A673 (cell line): ENCODE measurements around the gene EPS15. TPM values are rescaled to one million over a fixed set of nuclear protein-coding genes. Genes with fewer than 3 reads are reported as not detected.

Experiments
- BruUV-seq: library from RNA; stranded (reverse); fragments of 400-500 nt; replicated peaks from 2 replicates; lab custom pipeline; 2021; lab: Mats Ljungman, UMichigan
- CTCF ChIA-PET: fragments of 300-600 bp; sonication (Branson Sonifier 250); formaldehyde crosslinking; loops from one replicate; lab custom pipeline; 2022; ENCODE audit warnings: antibody characterized with exemption; lab: Charles Lee
- POLR2A ChIA-PET: fragments of 300-600 bp; sonication (Branson Sonifier 250); formaldehyde crosslinking; loops from one replicate; lab custom pipeline; 2022; ENCODE audit warnings: antibody characterized with exemption; ENCODE audit not compliant: low non-redundant PET; lab: Charles Lee
- DNase-seq: peaks from one replicate; pipeline ENCODE4 v3.0.0-alpha.2; 2015; ENCODE audit warnings: low spot score
- H3K27ac ChIP-seq: fragments of 200-600 bp; sonication (generic); 2 replicates; pipeline ENCODE4 v1.5.1; 2016; ENCODE audit warnings: mixed run types, low read depth, mild to moderate bottlenecking, mixed read lengths, antibody characterized with exemption, low read length; ENCODE audit not compliant: poor library complexity, severe bottlenecking
- H3K27me3 ChIP-seq: fragments of 200-600 bp; sonication (generic); replicated peaks from 2 replicates; pipeline ENCODE4 v1.6.1; 2017; ENCODE audit warnings: mixed run types, low read depth, mild to moderate bottlenecking, mixed read lengths, antibody characterized with exemption, low read length; ENCODE audit not compliant: insufficient read depth, poor library complexity
- H3K36me3 ChIP-seq: fragments of 200-600 bp; sonication (generic); 2 replicates; pipeline ENCODE4 v1.6.1; 2016; ENCODE audit warnings: mixed run types, mild to moderate bottlenecking, mixed read lengths, antibody characterized with exemption, low read length; ENCODE audit not compliant: insufficient read depth, poor library complexity, severe bottlenecking
- H3K4me1 ChIP-seq: fragments of 200-600 bp; sonication (generic); 2 replicates; pipeline ENCODE4 v1.6.1; 2017; ENCODE audit warnings: mixed run types, mild to moderate bottlenecking, mixed read lengths, antibody characterized with exemption, low read length; ENCODE audit not compliant: insufficient read depth, poor library complexity, severe bottlenecking
- H3K4me3 ChIP-seq: fragments of 200-600 bp; sonication (generic); 2 replicates; pipeline ENCODE4 v1.5.1; 2016; ENCODE audit warnings: low read depth, mixed run types, mild to moderate bottlenecking, mixed read lengths, low read length; ENCODE audit not compliant: poor library complexity, severe bottlenecking
- H3K9me3 ChIP-seq: fragments of 200-600 bp; sonication (generic); 2 replicates; pipeline ENCODE4 v1.6.1; 2016; ENCODE audit warnings: mixed run types, low read depth, mild to moderate bottlenecking, mixed read lengths, antibody characterized with exemption, low read length; ENCODE audit not compliant: poor library complexity, severe bottlenecking
- CTCF ChIP-seq: fragments of 300-800, 200-600 bp; sonication (generic); conservative IDR thresholded peaks from 2 replicates; pipeline ENCODE4 v1.5.1; 2017; ENCODE audit warnings: low read depth, mild to moderate bottlenecking, antibody characterized with exemption, low read length, moderate library complexity, mixed read lengths
- EZH2 ChIP-seq: fragments of 200-600 bp; sonication (generic); IDR thresholded peaks from 2 replicates; pipeline ENCODE4 v1.6.1; 2017; ENCODE audit warnings: borderline replicate concordance, low read depth, mild to moderate bottlenecking, mixed read lengths, antibody characterized with exemption, low read length; ENCODE audit not compliant: poor library complexity, severe bottlenecking
- intact Hi-C: fragments of 100-400 bp; cut with micrococcal nuclease; formaldehyde crosslinking; loops from one replicate; pipeline ENCODE4 v1.10.0; 2022; ENCODE audit not compliant: unreplicated experiment
- total RNA-seq: library from RNA; stranded (reverse); gene quantifications from 2 replicates; pipeline ENCODE4 v1.2.3, GENCODE V29; 2021

The EPS15 gene
- total RNA-seq, 1 experiment from 2014 or later, result 50.6 TPM

GRCh38 chr1:51311826-51312225 lies 207.2 kb downstream of the EPS15 start:
- POLR2A ChIA-PET, result no interaction called here
- BruUV-seq, result no TSS peak
- no peaks in the 10 kb centered on the region for H3K9me3 ChIP-seq
- no peak overlapping the region for H3K27ac ChIP-seq
- CTCF ChIA-PET, result no interaction called here
- no peak for DNase-seq
- no peak overlapping the region for H3K4me3 ChIP-seq
- TF ChIP-seq CTCF, result no peak
- no peak for TF ChIP-seq EZH2
- intact Hi-C loops, result no loop called here
- no peaks in the 10 kb centered on the region for H3K36me3 ChIP-seq
- H3K4me1 ChIP-seq, result peaks cover 9% of the 10 kb centered on the region
- no peaks in the 10 kb centered on the region for H3K27me3 ChIP-seq

GRCh38 chr1:51310871-51311613 lies 208.0 kb downstream of the EPS15 start:
- Histone ChIP-seq H3K4me3 (no peak overlapping the region), H3K27me3 (no peaks in the 10 kb centered on the region), H3K4me1 (peaks cover 9% of the 10 kb centered on the region), H3K36me3 (no peaks in the 10 kb centered on the region), H3K27ac (no peak overlapping the region), H3K9me3 (no peaks in the 10 kb centered on the region)
- intact Hi-C loops, result no loop called here
- CTCF ChIA-PET, result no interaction called here
- TF ChIP-seq EZH2, result no peak
- no peak for TF ChIP-seq CTCF
- POLR2A ChIA-PET, result no interaction called here
- DNase-seq, result no peak
- no TSS peak for BruUV-seq

- CTCF ChIA-PET, result no interaction called here
- H3K27me3 ChIP-seq, result no peaks in the 10 kb centered on the region
- TF ChIP-seq EZH2 (no peak), CTCF (no peak)
- no peaks in the 10 kb centered on the region for H3K36me3 ChIP-seq
- intact Hi-C loops, result no loop called here
- DNase-seq, result no peak
- H3K4me1 ChIP-seq, result peaks cover 6% of the 10 kb centered on the region
- POLR2A ChIA-PET, result no interaction called here
- no peaks in the 10 kb centered on the region for H3K9me3 ChIP-seq
- no TSS peak for BruUV-seq
- H3K4me3 ChIP-seq, result no peak overlapping the region
- H3K27ac ChIP-seq, result no peak overlapping the region
Observed at GRCh38 chr1:51309291-51309690, 209.8 kb downstream of the EPS15 start.
